Type B pancreatic cell (in vitro differentiated cells): ENCODE results near the gene NF2. TPM values are rescaled to one million over a fixed set of nuclear protein-coding genes. Genes with fewer than 3 reads are reported as not detected.
A peak's percentile ranks its signal among the peaks of the same experiment; 100 is the strongest.
"Not testable (repeated sequence)": the region's sequence is repeated elsewhere in the genome, so short reads cannot be mapped to it uniquely, and the experiment has no call there.

Source experiments
- DNase-seq: peaks from one replicate; pipeline ENCODE4 v3.0.0; 2021; ENCODE audit warnings: mixed read lengths; ENCODE audit not compliant: unreplicated experiment; ENCODE audit errors: extremely low spot score
- H3K27ac Mint-ChIP-seq: 2 replicates; pipeline ENCODE4 v1.8.0; 2021; ENCODE audit warnings: mild to moderate bottlenecking, mixed read lengths
- H3K27me3 Mint-ChIP-seq: 2 replicates; pipeline ENCODE4 v1.8.0; 2021; ENCODE audit warnings: mixed read lengths
- H3K36me3 Mint-ChIP-seq: 2 replicates; pipeline ENCODE4 v1.8.0; 2021; ENCODE audit warnings: mixed read lengths
- H3K4me1 Mint-ChIP-seq: one replicate; pipeline ENCODE4 v1.8.0; 2021; ENCODE audit warnings: mixed read lengths; ENCODE audit not compliant: unreplicated experiment
- H3K4me3 Mint-ChIP-seq: 2 replicates; pipeline ENCODE4 v1.8.0; 2021; ENCODE audit warnings: mild to moderate bottlenecking, mixed read lengths
- H3K9me3 Mint-ChIP-seq: 2 replicates; pipeline ENCODE4 v1.8.0; 2021; ENCODE audit warnings: mixed read lengths
- total RNA-seq: library from RNA; stranded (reverse); gene quantifications from 2 replicates; pipeline ENCODE4 v1.2.1, GENCODE V29; 2021; ENCODE audit warnings: low replicate concordance
- TF ChIP-seq, protein P1 (sequence below): fragments of 200-600 bp; sonication (generic); conservative IDR thresholded peaks from 2 replicates; pipeline ENCODE4 v1.5.0; 2021; ENCODE audit warnings: antibody characterized with exemption, mild to moderate bottlenecking

NF2 gene
- total RNA-seq, 1 donor from 2014 or later: 45.6 TPM

DNA sequence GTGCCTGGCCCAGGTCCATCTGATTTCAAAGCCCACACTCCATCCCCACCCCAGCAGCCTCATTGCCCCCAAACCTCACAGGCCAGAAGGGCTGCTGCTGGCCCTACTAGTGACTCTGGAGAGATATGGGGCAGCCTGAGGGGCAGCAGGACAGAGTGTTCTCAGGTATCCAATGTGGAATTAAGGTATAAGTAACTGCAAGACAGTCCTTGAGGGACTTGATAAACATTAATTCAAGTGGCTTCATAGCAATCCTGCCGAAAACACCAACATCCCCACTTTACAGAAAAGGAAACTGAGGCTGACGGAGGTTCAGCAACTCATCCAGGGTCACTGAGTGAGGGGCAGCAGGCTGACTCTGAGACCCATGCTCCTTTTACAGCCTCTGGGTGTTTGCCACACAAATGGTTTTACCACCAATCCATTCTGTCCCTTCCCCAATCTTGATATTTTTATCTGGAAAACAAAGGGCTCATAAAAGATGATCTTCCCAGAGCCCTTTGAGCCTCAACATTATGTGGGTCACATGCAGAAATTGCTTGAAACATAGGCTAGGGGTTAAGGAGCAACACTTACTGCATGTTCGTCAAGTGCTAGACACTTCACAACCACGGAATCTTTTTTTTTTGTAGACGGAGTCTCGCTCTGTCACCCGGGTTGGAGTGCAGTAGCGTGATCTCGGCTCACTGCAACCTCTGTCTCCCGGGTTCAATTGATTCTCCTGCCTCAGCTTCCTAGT is 24.8 kb upstream of the NF2 start:
- Mint-ChIP-seq H3K27ac (no peak overlapping the region), H3K27me3 (no peaks in the 10 kb centered on the region), H3K4me1 (peaks cover 11% of the 10 kb centered on the region), H3K4me3 (peak overlapping the region; percentile 41), H3K36me3 (peaks cover 3% of the 10 kb centered on the region), H3K9me3 (no peaks in the 10 kb centered on the region)
- no peak for DNase-seq
- TF ChIP-seq, protein P1, sequence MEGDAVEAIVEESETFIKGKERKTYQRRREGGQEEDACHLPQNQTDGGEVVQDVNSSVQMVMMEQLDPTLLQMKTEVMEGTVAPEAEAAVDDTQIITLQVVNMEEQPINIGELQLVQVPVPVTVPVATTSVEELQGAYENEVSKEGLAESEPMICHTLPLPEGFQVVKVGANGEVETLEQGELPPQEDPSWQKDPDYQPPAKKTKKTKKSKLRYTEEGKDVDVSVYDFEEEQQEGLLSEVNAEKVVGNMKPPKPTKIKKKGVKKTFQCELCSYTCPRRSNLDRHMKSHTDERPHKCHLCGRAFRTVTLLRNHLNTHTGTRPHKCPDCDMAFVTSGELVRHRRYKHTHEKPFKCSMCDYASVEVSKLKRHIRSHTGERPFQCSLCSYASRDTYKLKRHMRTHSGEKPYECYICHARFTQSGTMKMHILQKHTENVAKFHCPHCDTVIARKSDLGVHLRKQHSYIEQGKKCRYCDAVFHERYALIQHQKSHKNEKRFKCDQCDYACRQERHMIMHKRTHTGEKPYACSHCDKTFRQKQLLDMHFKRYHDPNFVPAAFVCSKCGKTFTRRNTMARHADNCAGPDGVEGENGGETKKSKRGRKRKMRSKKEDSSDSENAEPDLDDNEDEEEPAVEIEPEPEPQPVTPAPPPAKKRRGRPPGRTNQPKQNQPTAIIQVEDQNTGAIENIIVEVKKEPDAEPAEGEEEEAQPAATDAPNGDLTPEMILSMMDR: no peak

DNA sequence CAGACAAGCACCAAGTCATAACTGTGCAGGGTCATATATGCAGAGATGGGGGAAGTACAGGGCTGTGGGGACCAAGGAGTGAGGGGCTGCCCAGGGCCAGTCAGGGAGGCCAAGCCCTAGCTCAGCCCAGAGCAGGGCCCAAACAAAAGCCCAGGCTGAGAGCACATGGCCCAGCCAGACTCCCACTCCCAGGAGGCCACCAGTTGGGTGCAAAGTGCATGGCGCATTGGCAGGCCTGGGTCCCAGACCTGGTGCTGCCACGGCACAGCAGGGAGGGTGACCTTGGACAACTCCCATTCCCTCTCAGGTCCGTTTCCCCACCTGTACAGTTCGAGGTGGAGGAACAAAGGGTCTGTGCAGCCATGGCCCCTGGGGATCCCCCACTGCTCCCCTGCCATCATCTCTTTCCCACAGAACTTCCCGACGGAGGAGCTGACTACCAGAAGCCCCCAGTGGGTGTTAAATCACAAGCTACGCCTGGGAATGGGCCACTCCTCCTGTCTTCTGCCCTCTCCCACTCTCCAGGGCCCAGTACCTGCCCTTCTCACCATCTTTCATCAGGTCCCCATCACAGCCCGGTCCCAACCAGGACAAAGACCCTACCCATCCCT is 23.1 kb upstream of the NF2 start:
- Mint-ChIP-seq H3K4me1 (peaks cover 11% of the 10 kb centered on the region), H3K36me3 (peaks cover 3% of the 10 kb centered on the region), H3K4me3 (peak overlapping the region; percentile 97), H3K27me3 (no peaks in the 10 kb centered on the region), H3K27ac (peak overlapping the region; percentile 89), H3K9me3 (no peaks in the 10 kb centered on the region)
- TF ChIP-seq, protein P1: no peak
- DNase-seq: peak; percentile 72

DNA sequence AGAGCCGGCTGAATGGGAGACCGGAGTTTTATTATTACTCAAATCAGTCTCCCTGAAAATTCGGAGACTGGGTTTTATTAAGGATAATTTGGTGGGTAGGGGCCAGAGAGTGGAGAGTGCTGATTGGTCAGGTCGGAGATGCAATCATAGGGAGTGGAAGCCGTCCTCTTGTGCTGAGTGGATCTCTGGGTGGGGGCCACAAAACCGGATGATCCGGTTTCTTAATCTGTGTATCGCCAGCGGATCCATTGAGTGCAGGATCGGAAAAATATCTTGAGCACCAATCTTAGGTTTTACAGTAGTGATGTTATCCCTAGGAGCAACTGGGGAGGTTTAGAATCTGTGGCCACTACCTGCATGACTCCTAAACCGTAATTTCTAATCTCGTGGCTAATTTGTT is 21.6 kb upstream of the NF2 start:
- TF ChIP-seq, protein P1: no peak
- H3K27me3 Mint-ChIP-seq: no peaks in the 10 kb centered on the region
- peaks cover 3% of the 10 kb centered on the region for H3K36me3 Mint-ChIP-seq
- no peaks in the 10 kb centered on the region for H3K9me3 Mint-ChIP-seq
- DNase-seq: no peak
- H3K27ac Mint-ChIP-seq: peak overlapping the region; percentile 25
- H3K4me1 Mint-ChIP-seq: peaks cover 11% of the 10 kb centered on the region
- H3K4me3 Mint-ChIP-seq: peak overlapping the region; percentile 97

- Mint-ChIP-seq H3K27ac (no peak overlapping the region), H3K4me1 (peaks cover 9% of the 10 kb centered on the region), H3K36me3 (peaks cover under 1% of the 10 kb centered on the region), H3K9me3 (no peaks in the 10 kb centered on the region), H3K4me3 (no peak overlapping the region), H3K27me3 (no peaks in the 10 kb centered on the region)
- no peak for DNase-seq
- TF ChIP-seq, protein P1: no peak
Measured at GRCh38 chr22:29584975-29585374, 18.5 kb upstream of the NF2 start.

DNA sequence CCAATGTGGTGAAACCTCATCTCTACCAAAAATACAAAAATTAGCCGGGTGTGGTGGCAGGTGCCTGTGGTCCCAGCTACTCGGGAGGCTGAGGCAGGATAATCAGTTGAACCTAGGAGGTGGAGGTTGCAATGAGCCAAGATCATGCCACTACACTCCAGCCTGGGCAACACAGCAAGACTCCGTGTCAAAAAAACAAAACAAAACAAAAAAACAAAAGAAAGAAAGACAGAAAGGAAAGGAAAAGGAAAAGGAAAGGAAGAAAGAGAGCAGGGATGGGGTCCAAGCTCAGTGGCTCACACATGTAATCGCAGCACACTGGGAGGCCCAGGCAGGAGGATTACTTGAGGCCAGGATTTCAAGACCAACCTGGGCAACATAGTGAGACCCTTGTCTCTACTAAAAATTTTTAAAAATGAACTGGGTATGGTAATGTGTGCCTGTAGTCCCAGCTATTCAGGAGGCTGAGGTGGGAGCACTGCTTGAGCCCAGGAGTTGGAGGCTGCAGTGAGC is 17.2 kb upstream of the NF2 start:
- H3K9me3 Mint-ChIP-seq, H3K4me1 Mint-ChIP-seq, H3K36me3 Mint-ChIP-seq, DNase-seq, H3K27ac Mint-ChIP-seq, H3K27me3 Mint-ChIP-seq, H3K4me3 Mint-ChIP-seq: not testable (repeated sequence)
